GM12878 (cell line): ENCODE measurements around the gene COG2. TPM values are rescaled to one million over a fixed set of nuclear protein-coding genes. Genes with fewer than 3 reads are reported as not detected.

Experiments used
- ATAC-seq: fragments of 200-7000 bp; cut with Tn5 transposase; 3 replicates; pipeline ENCODE4 v1.9.1; 2020; ENCODE audit warnings: mild to moderate bottlenecking, moderate library complexity
- BruUV-seq: library from RNA; stranded (reverse); fragments of 400-500 nt; replicated peaks from 2 replicates; lab custom pipeline; 2021; lab: Mats Ljungman, UMichigan
- CTCF ChIA-PET: fragments of 300-600 bp; sonication (Branson Sonifier 250); formaldehyde crosslinking; extraction: SDS; loops from one replicate; lab custom pipeline; 2021; ENCODE audit warnings: inconsistent platforms; lab: Yijun Ruan, JAX
- POLR2A ChIA-PET: fragments of 350-600 bp; formaldehyde crosslinking; extraction: SDS; loops from one replicate; lab custom pipeline; 2021; ENCODE audit warnings: inconsistent platforms; lab: Charles Lee
- RAD21 ChIA-PET: fragments of 300-600 bp; sonication (Branson Sonifier 250); formaldehyde crosslinking; loops from one replicate; lab custom pipeline; 2023; ENCODE audit warnings: antibody characterized with exemption; ENCODE audit not compliant: unreplicated experiment; lab: Charles Lee
- SMC1A ChIA-PET: fragments of 300-600 bp; sonication (Branson Sonifier 250); formaldehyde crosslinking; loops from one replicate; lab custom pipeline; 2023; ENCODE audit not compliant: unreplicated experiment, uncharacterized antibody; lab: Charles Lee
- DNase-seq: peaks from one replicate; pipeline ENCODE4 v3.0.0-alpha.2; 2011; ENCODE audit warnings: low read depth, low spot score
- FAIRE-seq: peaks from 3 replicates; lab custom pipeline; 2011; peaks lifted over from hg19 to GRCh38; lab: Jason Lieb, UNC
- H2AFZ ChIP-seq: 2 replicates; pipeline ENCODE4 v1.6.0; 2011; ENCODE audit warnings: low read depth, low read length, control low read depth; ENCODE audit not compliant: control insufficient read depth
- H3K27ac ChIP-seq: 2 replicates; pipeline ENCODE4 v1.5.1; 2011; ENCODE audit warnings: control low read depth; ENCODE audit not compliant: control insufficient read depth, insufficient read depth
- H3K27me3 ChIP-seq, 2 experiments: replicated peaks in 1 of 2; 2 replicates each; pipeline versions ENCODE4 v1.6.0 to v1.6.1; 2011; ENCODE audit warnings: low read length in 1 of 2; ENCODE audit not compliant: control insufficient read depth in 2 of 2, insufficient read depth in 2 of 2
- H3K36me3 ChIP-seq, 2 experiments: 2 replicates each; pipeline ENCODE4 v1.5.1; 2011; ENCODE audit warnings: low read length in 1 of 2; ENCODE audit not compliant: control insufficient read depth in 2 of 2, insufficient read depth in 2 of 2
- H3K4me1 ChIP-seq: 2 replicates; pipeline ENCODE4 v1.6.1; 2011; ENCODE audit warnings: mild to moderate bottlenecking, low read length, moderate library complexity, mixed read lengths; ENCODE audit not compliant: control insufficient read depth, insufficient read depth
- H3K4me2 ChIP-seq: 2 replicates; pipeline ENCODE4 v1.6.0; 2011; ENCODE audit warnings: control low read depth; ENCODE audit not compliant: control insufficient read depth, insufficient read depth
- H3K4me3 ChIP-seq: fragments of 200-600 bp; sonication (generic); 2 replicates; pipeline ENCODE4 v1.5.1; 2016
- H3K79me2 ChIP-seq: 2 replicates; pipeline ENCODE4 v1.6.0; 2011; ENCODE audit warnings: low read length; ENCODE audit not compliant: control insufficient read depth, insufficient read depth
- H3K9ac ChIP-seq: 2 replicates; pipeline ENCODE4 v1.8.0; 2011; ENCODE audit warnings: low read length, control low read depth, mixed read lengths; ENCODE audit not compliant: control insufficient read depth, insufficient read depth
- H3K9me3 ChIP-seq: replicated peaks from 3 replicates; pipeline ENCODE4 v1.5.1; 2011; ENCODE audit warnings: mild to moderate bottlenecking, low read length; ENCODE audit not compliant: control insufficient read depth, insufficient read depth
- H4K20me1 ChIP-seq: 2 replicates; pipeline ENCODE4 v1.6.0; 2011; ENCODE audit not compliant: control insufficient read depth, insufficient read depth
- BHLHE40 ChIP-seq, 2 experiments: fragments of 450-650 bp in 1 of 2; IDR thresholded peaks; 2 replicates each; pipeline ENCODE4 v1.6.1; 2011 to 2017; ENCODE audit warnings: low read depth in 2 of 2, borderline replicate concordance in 1 of 2, improper control_type of control experiment in 1 of 2, low read length in 1 of 2, mild to moderate bottlenecking in 1 of 2
- BRCA1 ChIP-seq: IDR thresholded peaks from 2 replicates; pipeline ENCODE4 v1.6.1; 2011; ENCODE audit warnings: low read depth, low read length, improper control_type of control experiment
- CBX3 ChIP-seq: fragments of 200-600 bp; sonication (generic); IDR thresholded peaks from 2 replicates; pipeline ENCODE4 v1.6.1; 2016; ENCODE audit warnings: low read depth, borderline replicate concordance
- DPF2 ChIP-seq: fragments of 450-650 bp; IDR thresholded peaks from 2 replicates; pipeline ENCODE4 v1.6.1; 2017; ENCODE audit warnings: mild to moderate bottlenecking
- HDGF ChIP-seq: fragments of 450-650 bp; IDR thresholded peaks from 2 replicates; pipeline ENCODE4 v1.6.1; 2016; ENCODE audit warnings: antibody characterized with exemption
- RAD21 ChIP-seq: IDR thresholded peaks from 2 replicates; pipeline ENCODE4 v1.6.1; 2011; ENCODE audit warnings: mild to moderate bottlenecking, low read depth, low read length, moderate library complexity; ENCODE audit not compliant: insufficient read depth
- RB1 ChIP-seq: fragments of 450-650 bp; formaldehyde crosslinking; IDR thresholded peaks from 2 replicates; pipeline ENCODE4 v1.6.1; 2017; ENCODE audit warnings: mild to moderate bottlenecking, borderline replicate concordance
- TCF3 ChIP-seq: IDR thresholded peaks from 2 replicates; pipeline ENCODE4 v1.6.1; 2012; ENCODE audit warnings: low read depth, mild to moderate bottlenecking, low read length, borderline replicate concordance; ENCODE audit not compliant: insufficient read depth
- WGBS: methylation state at CpG from one replicate; pipeline ENCODE4 v1.1.6; 2016; ENCODE audit warnings: low lambda C conversion rate; ENCODE audit not compliant: insufficient replicate concordance, insufficient coverage; ENCODE audit errors: missing lambda C conversion rate; 5-methylcytosine and 5-hydroxymethylcytosine counted together
- in situ Hi-C: fragments of 300-500 bp; cut with MboI; formaldehyde crosslinking; loops from 9 replicates; pipeline ENCODE4 v1.14.3; 2018; ENCODE audit warnings: mixed read lengths
- intact Hi-C: fragments of 100-400 bp; cut with micrococcal nuclease; formaldehyde crosslinking; loops from one replicate; pipeline ENCODE4 v1.14.2; 2022; ENCODE audit not compliant: unreplicated experiment
- polyA plus RNA-seq, 11 experiments: library from polyadenylated mRNA; depleted of rRNA in 4 of 11; unstranded in 6 of 11; stranded (reverse) in 5 of 11; fragments of >200 nt; fragmentation: Nextera tagmentation in 4 of 11; fragmentation: Illumina TruSeq in 1 of 11; extraction: Ambion mirVana in 4 of 11; extraction: Trizol in 1 of 11; gene quantifications; 1 replicate in 1 of 11; 2 replicates in 10 of 11; pipeline versions ENCODE4 v1.2.1 to v1.2.3, GENCODE V29; 2011 to 2016; ENCODE audit warnings: inconsistent platforms in 2 of 11, missing spikeins in 2 of 11, low read depth in 1 of 11
- total RNA-seq, 4 experiments: library from RNA; depleted of rRNA in 3 of 4; stranded (reverse); fragments of >200 nt in 3 of 4; fragmentation: Illumina TruSeq in 1 of 4; extraction: Trizol in 1 of 4; gene quantifications; 2 replicates each; pipeline versions ENCODE4 v1.2.1 to v1.2.3, GENCODE V29; 2013 to 2021

COG2 gene
- total and polyA plus RNA-seq, 10 of the 15 experiments (the other 5 are each of a cell fraction or from before 2014, with no cell fraction given): 15.0 to 31.5 (median 28.3) TPM

GRCh38 chr1:230610589-230610988 is 31.7 kb upstream of the COG2 start:
- no peaks in the 10 kb centered on the region for H3K36me3 ChIP-seq
- H3K27ac ChIP-seq: no peak overlapping the region
- no peaks in the 10 kb centered on the region for H3K27me3 ChIP-seq
- no peak overlapping the region for H2AFZ ChIP-seq
- SMC1A ChIA-PET: interaction anchor here (0.9 to 1.5 kb wide), 2 partner anchors 17 to 32 kb away, joined by 3 to 4 read pairs; partner anchors contain the start of gene COG2
- no peaks in the 10 kb centered on the region for H4K20me1 ChIP-seq
- no peaks in the 10 kb centered on the region for H3K9me3 ChIP-seq
- no peak for DNase-seq
- POLR2A ChIA-PET: interaction anchor here (0.8 kb wide), 1 partner anchor 32 kb away, joined by 3 read pairs; no protein-coding TSS in a partner anchor
- H3K4me3 ChIP-seq: no peak overlapping the region
- no peak for TF ChIP-seq RAD21
- no peak for TF ChIP-seq CBX3
- TF ChIP-seq BHLHE40 (IDR thresholded peaks at IDR 0.05; ENCODE audit: borderline replicate concordance in 1 of 2, low read depth in 2 of 2, low read length in 1 of 2): no peak
- no peak for TF ChIP-seq BRCA1
- TF ChIP-seq HDGF: no peak
- TF ChIP-seq DPF2: no peak
- no peak for TF ChIP-seq RB1
- no peak for TF ChIP-seq TCF3
- H3K4me1 ChIP-seq: peaks cover 4% of the 10 kb centered on the region; the same call in 1 of the 2 replicates
- no peak overlapping the region for H3K4me2 ChIP-seq
- FAIRE-seq: no peak
- 0% methylated on average over 1 of the region's 1 CpG for WGBS
- no peaks in the 10 kb centered on the region for H3K79me2 ChIP-seq
- BruUV-seq: no TSS peak
- in situ Hi-C loops (no loop called here), intact Hi-C loops (no loop called here)
- H3K9ac ChIP-seq: no peak overlapping the region
- RAD21 ChIA-PET: no interaction called here
- CTCF ChIA-PET: no interaction called here
- ATAC-seq: no peak
